ENCODE results near the gene SPAG16. TPM values are rescaled to one million over a fixed set of nuclear protein-coding genes. Genes with fewer than 3 reads are reported as not detected.

Gene SPAG16
- total RNA-seq, 1 donor: 35.2 TPM

- DNase-seq (ENCODE audit: low read depth): peak; percentile 93
- no peak overlapping the region for H3K4me3 ChIP-seq (ENCODE audit: low read depth, low read length)
- TF ChIP-seq, protein P1, sequence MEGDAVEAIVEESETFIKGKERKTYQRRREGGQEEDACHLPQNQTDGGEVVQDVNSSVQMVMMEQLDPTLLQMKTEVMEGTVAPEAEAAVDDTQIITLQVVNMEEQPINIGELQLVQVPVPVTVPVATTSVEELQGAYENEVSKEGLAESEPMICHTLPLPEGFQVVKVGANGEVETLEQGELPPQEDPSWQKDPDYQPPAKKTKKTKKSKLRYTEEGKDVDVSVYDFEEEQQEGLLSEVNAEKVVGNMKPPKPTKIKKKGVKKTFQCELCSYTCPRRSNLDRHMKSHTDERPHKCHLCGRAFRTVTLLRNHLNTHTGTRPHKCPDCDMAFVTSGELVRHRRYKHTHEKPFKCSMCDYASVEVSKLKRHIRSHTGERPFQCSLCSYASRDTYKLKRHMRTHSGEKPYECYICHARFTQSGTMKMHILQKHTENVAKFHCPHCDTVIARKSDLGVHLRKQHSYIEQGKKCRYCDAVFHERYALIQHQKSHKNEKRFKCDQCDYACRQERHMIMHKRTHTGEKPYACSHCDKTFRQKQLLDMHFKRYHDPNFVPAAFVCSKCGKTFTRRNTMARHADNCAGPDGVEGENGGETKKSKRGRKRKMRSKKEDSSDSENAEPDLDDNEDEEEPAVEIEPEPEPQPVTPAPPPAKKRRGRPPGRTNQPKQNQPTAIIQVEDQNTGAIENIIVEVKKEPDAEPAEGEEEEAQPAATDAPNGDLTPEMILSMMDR (IDR thresholded peaks at IDR 0.05; ENCODE audit: insufficient read depth, low read length): no peak
These were observed 4.3 kb upstream of the SPAG16 start for GRCh38 chr2:213279971-213280370.

DNA sequence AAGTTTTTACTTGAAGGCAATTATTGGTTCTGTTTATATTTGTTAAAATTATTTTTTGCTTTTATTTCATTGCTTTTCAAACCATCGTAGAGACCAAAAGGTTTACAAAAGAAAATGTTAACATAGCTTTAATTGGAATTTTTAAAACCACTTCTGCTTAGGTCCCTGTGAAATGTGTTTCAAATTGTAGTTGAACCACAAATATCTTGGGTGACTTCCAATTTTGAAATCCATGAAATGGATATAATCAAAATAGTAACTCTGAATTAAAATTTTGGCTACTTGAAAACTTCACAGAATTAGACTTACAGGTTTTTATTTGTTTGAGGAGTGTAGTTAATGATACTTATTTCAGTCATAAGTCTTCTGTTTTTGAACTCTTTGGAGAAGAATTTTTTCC lies 3.1 kb upstream of the SPAG16 start:
- DNase-seq (ENCODE audit: low read depth): peak; percentile 71
- TF ChIP-seq, protein P1 (IDR thresholded peaks at IDR 0.05; ENCODE audit: insufficient read depth, low read length): no peak
- no peak overlapping the region for H3K4me3 ChIP-seq (ENCODE audit: low read depth, low read length)

DNA sequence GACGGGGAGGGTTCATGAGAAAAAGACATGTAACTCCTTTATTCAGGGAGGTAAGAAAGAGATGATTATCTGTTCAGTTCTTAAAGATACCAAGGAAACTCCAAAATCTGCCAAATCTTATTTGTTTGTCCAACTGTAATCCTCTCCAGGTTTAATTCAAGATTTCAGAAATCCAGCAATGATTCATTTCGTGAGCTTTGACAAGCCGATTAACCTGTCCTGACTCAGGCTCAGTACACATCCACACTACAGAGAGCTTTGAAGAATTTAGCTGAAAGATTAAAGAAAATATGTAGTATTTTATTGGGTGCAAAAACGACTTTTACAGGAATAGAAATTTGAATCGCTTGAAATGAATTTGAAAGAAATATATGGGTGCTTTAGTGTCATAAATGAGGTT lies 1.1 kb downstream of the SPAG16 start:
- no peak for DNase-seq (ENCODE audit: low read depth)
- peak overlapping the region; percentile 87 for H3K4me3 ChIP-seq (ENCODE audit: low read depth, low read length)
- TF ChIP-seq, protein P1 (IDR thresholded peaks at IDR 0.05; ENCODE audit: insufficient read depth, low read length): no peak

DNA sequence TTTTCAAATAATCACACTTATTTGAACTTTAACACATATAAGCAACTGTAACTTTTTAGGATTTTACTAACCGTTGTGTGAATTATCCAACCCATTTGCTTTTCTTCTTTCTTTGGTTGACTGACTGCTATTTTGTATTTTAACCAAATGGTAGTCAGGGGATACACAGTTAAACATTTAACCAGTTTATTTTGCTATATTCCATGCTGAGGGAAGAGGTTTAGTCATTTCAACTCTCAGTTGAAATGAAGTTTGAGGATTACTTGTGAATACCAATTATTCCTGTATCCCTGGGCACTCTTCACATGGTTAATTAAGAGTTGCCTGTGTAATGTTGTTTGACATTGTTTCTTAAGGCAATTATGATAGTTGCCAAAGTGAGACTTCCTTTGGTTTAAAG lies 1.9 kb downstream of the SPAG16 start:
- H3K4me3 ChIP-seq (ENCODE audit: low read depth, low read length): no peak overlapping the region
- TF ChIP-seq, protein P1 (IDR thresholded peaks at IDR 0.05; ENCODE audit: insufficient read depth, low read length): no peak
- no peak for DNase-seq (ENCODE audit: low read depth)

- H3K4me3 ChIP-seq (ENCODE audit: low read depth, low read length): no peak overlapping the region
- no peak for DNase-seq (ENCODE audit: low read depth)
- TF ChIP-seq, protein P1 (IDR thresholded peaks at IDR 0.05; ENCODE audit: insufficient read depth, low read length): no peak
These were observed 4.8 kb downstream of the SPAG16 start for GRCh38 chr2:213288913-213289700.

DNA sequence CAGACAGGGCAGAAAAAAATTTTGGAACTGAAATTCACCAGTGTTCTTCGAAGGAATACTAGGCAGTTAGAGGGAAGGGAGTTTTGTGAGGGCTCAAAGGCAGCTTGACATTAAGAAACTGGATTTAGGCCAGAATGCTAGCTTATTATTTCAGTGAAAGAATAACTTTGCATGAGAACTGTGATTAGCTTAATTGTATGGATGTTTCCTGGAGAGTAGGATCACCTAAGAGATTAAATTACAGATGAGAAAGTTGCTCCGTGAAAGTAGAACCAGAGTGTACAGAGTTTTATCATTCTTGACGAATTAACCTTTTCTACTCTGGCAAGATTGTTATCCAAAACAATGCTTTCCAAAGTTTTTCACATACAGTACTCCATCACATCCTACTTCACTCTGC lies 6.2 kb downstream of the SPAG16 start:
- H3K4me3 ChIP-seq (ENCODE audit: low read depth, low read length): no peak overlapping the region
- TF ChIP-seq, protein P1 (IDR thresholded peaks at IDR 0.05; ENCODE audit: insufficient read depth, low read length): no peak
- DNase-seq (ENCODE audit: low read depth): no peak

DNA sequence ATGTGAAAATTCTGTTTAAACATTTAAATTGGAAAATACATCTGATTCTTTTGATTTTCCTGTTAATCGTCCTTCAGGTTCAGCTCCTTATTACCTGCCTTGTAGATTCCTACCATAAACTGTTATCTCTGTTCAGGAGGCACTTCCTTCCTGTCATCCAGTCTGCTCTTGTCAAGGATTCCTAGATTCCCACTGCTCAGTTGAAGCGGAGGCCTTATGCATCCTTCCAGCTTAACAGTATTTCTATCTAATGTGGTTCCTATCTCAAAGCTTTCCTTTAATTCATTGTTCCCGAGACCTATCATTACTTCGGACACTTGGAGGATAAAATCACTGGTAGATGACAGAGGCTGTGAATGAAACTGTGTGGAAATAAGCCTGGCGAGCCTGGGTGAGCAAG lies 12.0 kb downstream of the SPAG16 start:
- no peak overlapping the region for H3K4me3 ChIP-seq (ENCODE audit: low read depth, low read length)
- TF ChIP-seq, protein P1 (IDR thresholded peaks at IDR 0.05; ENCODE audit: insufficient read depth, low read length): no peak
- no peak for DNase-seq (ENCODE audit: low read depth)
